Measurements from ENCODE around the gene SMIM26. TPM values are rescaled to one million over a fixed set of nuclear protein-coding genes. Genes with fewer than 3 reads are reported as not detected.
A peak's percentile ranks its signal among the peaks of the same experiment; 100 is the strongest.

SMIM26 gene
- total and polyA plus RNA-seq, 2 of the 8 experiments (the other 6 are each of a cell fraction or from before 2014, with no cell fraction given), result 69.8 to 95.0 TPM

DNA sequence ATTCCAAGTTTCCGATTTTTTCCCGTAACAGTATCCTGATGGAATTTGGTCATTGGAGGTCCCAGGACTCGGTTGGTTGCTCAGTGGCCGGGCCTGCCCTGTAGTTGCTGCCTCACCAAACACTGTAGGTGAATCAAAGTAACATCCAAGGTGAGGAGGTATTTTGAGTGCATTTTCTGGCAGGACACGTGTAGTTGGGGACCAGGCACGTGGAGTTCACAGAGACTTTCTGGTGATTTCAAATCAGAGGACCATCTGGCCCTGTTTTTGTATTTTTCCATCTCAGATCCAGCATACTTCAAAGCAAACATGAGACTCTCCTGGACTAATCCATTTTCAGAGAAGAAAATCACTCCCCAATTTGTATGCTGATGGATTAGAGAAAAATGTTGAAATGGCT, 10.7 kb downstream of the SMIM26 start:
- H3K4ac ChIP-seq (replicated peaks; ENCODE audit: insufficient read length, low read depth, low read length), result no peak overlapping the region
- no peak overlapping the region for H4K91ac ChIP-seq (replicated peaks; ENCODE audit: insufficient read length, low read length)
- no peaks in the 10 kb centered on the region for H3K27me3 ChIP-seq (replicated peaks in 1 of 4; ENCODE audit: control insufficient read depth in 3 of 4, extremely low read depth in 1 of 4, insufficient read depth in 3 of 4, low read length in 3 of 4)
- H4K5ac ChIP-seq (ENCODE audit: insufficient read length, low read depth, low read length), result no peak overlapping the region
- H2AK5ac ChIP-seq (ENCODE audit: low read depth, low read length), result no peak overlapping the region
- H3K9ac ChIP-seq (replicated peaks in 1 of 4; ENCODE audit: extremely low read depth in 1 of 4, low read depth in 3 of 4, low read length in 3 of 4), result peak overlapping the region in 1 of 4 experiments; percentile 4; a peak in 1 of 7 replicates
- H3K27ac ChIP-seq (ENCODE audit: low read depth, low read length), result no peak overlapping the region
- no peak overlapping the region for H3K14ac ChIP-seq (ENCODE audit: insufficient read length)
- 84% methylated on average over 6 of the region's 6 CpGs; no CpG with 5 or more reads in 1 of the 2 experiments for WGBS, 2 experiments (ENCODE audit: extremely low coverage in 1 of 2, insufficient coverage in 1 of 2, insufficient read length in 1 of 2, insufficient replicate concordance in 2 of 2, low coverage in 1 of 2, low lambda C conversion rate in 2 of 2, missing lambda C conversion rate in 1 of 2)
- no peaks in the 10 kb centered on the region for H3K23me2 ChIP-seq (ENCODE audit: low read depth, low read length)
- TF ChIP-seq SIRT6 (IDR thresholded peaks at IDR 0.05; ENCODE audit: low read length) (no peak), TAF1 (IDR thresholded peaks at IDR 0.05; ENCODE audit: low read depth, low read length) (no peak), NANOG (IDR thresholded peaks at IDR 0.05; ENCODE audit: insufficient read depth, low read depth, low read length, poor library complexity, severe bottlenecking) (no peak), RXRA (IDR thresholded peaks at IDR 0.05; ENCODE audit: insufficient read depth, low read depth, low read length) (no peak), RNF2 (IDR thresholded peaks at IDR 0.05; ENCODE audit: borderline replicate concordance, low read depth, low read length, missing control alignments, poor library complexity, severe bottlenecking) (no peak)
- H3K36me3 ChIP-seq (ENCODE audit: control insufficient read depth in 2 of 4, insufficient read depth in 4 of 4, low read length in 3 of 4), result no peaks in the 10 kb centered on the region
- H2BK5ac ChIP-seq (ENCODE audit: low read depth, low read length), result no peak overlapping the region
- no peak overlapping the region for H2BK120ac ChIP-seq (replicated peaks; ENCODE audit: low read depth, low read length)
- H4K20me1 ChIP-seq (replicated peaks in 1 of 2; ENCODE audit: control insufficient read depth in 1 of 2, insufficient read depth in 2 of 2, low read length in 2 of 2), result no peaks in the 10 kb centered on the region
- no peak overlapping the region for H2BK20ac ChIP-seq (ENCODE audit: low read length)
- no peak overlapping the region for H4K8ac ChIP-seq (ENCODE audit: extremely low read depth, insufficient read depth, low read length)
- no peak overlapping the region for H3K23ac ChIP-seq (ENCODE audit: insufficient read length)
- no peak overlapping the region for H3K18ac ChIP-seq (ENCODE audit: extremely low read depth, low read length)
- H3K4me3 ChIP-seq (ENCODE audit: extremely low read depth in 1 of 4, insufficient read depth in 2 of 4, low read depth in 3 of 4, low read length in 4 of 4), result no peak overlapping the region
- H3K4me1 ChIP-seq (replicated peaks in 1 of 4; ENCODE audit: control insufficient read depth in 3 of 4, insufficient read depth in 4 of 4, low read length in 3 of 4), result no peaks in the 10 kb centered on the region
- no peaks in the 10 kb centered on the region for H3K9me3 ChIP-seq (ENCODE audit: insufficient read depth in 2 of 2, low read depth in 1 of 2, low read length in 1 of 2)
- H2BK15ac ChIP-seq (ENCODE audit: low read length), result no peak overlapping the region
- DNase-seq (ENCODE audit: low read depth in 1 of 2, low spot score in 2 of 2), result no peak
- CTCF ChIA-PET (ENCODE audit: partially characterized antibody), result no interaction called here
- 0 out of 2 replicates have a peak overlapping the region, but pooled peaks have one; percentile 15 for H2AFZ ChIP-seq (ENCODE audit: low read length)
- FAIRE-seq, result no peak
- POLR2A ChIA-PET (ENCODE audit: partially characterized antibody), result interaction anchor here (1.6 to 2.0 kb wide), 2 partner anchors 8 to 11 kb away, joined by 4 to 9 read pairs; partner anchors contain the start of gene SMIM26
- no peaks in the 10 kb centered on the region for H3K79me2 ChIP-seq (ENCODE audit: control insufficient read depth in 1 of 2, insufficient read depth in 2 of 2, low read length in 2 of 2)
- H3K56ac ChIP-seq (replicated peaks; ENCODE audit: insufficient read length, low read depth, low read length), result no peak overlapping the region
- H2BK12ac ChIP-seq (ENCODE audit: low read depth, low read length), result no peak overlapping the region
- no peak overlapping the region for H3K4me2 ChIP-seq (ENCODE audit: insufficient read depth in 1 of 2, low read depth in 2 of 2, low read length in 2 of 2)
- no peaks in the 10 kb centered on the region for H3K79me1 ChIP-seq (ENCODE audit: low read depth, low read length)

Measured in H1 (cell line).